CD4-positive, alpha-beta T cell (primary cell): Measurements from ENCODE around the gene NUDT21. TPM values are rescaled to one million over a fixed set of nuclear protein-coding genes. Genes with fewer than 3 reads are reported as not detected.
"Not testable (repeated sequence)": the region's sequence is repeated elsewhere in the genome, so short reads cannot be mapped to it uniquely, and the experiment has no call there.

Source experiments
- ATAC-seq: fragments of 200-7000 bp; cut with Tn5 transposase; one replicate; pipeline ENCODE4 v1.10.0; 2022; ENCODE audit warnings: mild to moderate bottlenecking; ENCODE audit not compliant: poor library complexity
- CTCF ChIA-PET: fragments of 350-600 bp; sonication (Branson Sonifier 250); formaldehyde crosslinking; loops from one replicate; lab custom pipeline; 2021; ENCODE audit warnings: antibody characterized with exemption, inconsistent platforms; lab: Charles Lee
- POLR2A ChIA-PET: fragments of 350-600 bp; sonication (Branson Sonifier 250); formaldehyde crosslinking; loops from one replicate; lab custom pipeline; 2021; ENCODE audit warnings: antibody characterized with exemption, inconsistent platforms; lab: Charles Lee
- DNase-seq, 14 experiments: peaks; one replicate each; pipeline ENCODE4 v3.0.0-alpha.2; 2013 to 2020; ENCODE audit warnings: mixed read lengths in 2 of 14
- H3K27ac ChIP-seq, 2 donors: one replicate each; pipeline versions ENCODE4 v1.5.1 to v1.7.0; 2013; ENCODE audit warnings: low read length in 2 of 2, low read depth in 1 of 2, mild to moderate bottlenecking in 1 of 2
- H3K27me3 ChIP-seq, 2 experiments: 1 replicate in 1 of 2; 2 replicates in 1 of 2; pipeline versions ENCODE4 v1.6.1 to v1.7.0; 2013; ENCODE audit warnings: low read length in 2 of 2, control low read depth in 1 of 2, mild to moderate bottlenecking in 1 of 2, moderate library complexity in 1 of 2; ENCODE audit not compliant: insufficient read depth in 2 of 2, control insufficient read depth in 1 of 2
- H3K36me3 ChIP-seq: one replicate; pipeline ENCODE4 v1.6.1; 2013; ENCODE audit warnings: low read length, control low read depth; ENCODE audit not compliant: insufficient read depth
- H3K4me1 ChIP-seq: one replicate; pipeline ENCODE4 v1.6.1; 2013; ENCODE audit warnings: low read length, control low read depth; ENCODE audit not compliant: insufficient read depth
- H3K4me3 ChIP-seq: one replicate; pipeline ENCODE4 v1.5.1; 2013; ENCODE audit warnings: mild to moderate bottlenecking, low read length, moderate library complexity
- H3K9me3 ChIP-seq, 2 experiments: 1 replicate in 1 of 2; 2 replicates in 1 of 2; pipeline versions ENCODE4 v1.6.1 to v1.7.0; 2013; ENCODE audit warnings: low read length in 2 of 2, mild to moderate bottlenecking in 2 of 2, control low read depth in 1 of 2, moderate library complexity in 1 of 2; ENCODE audit not compliant: control insufficient read depth in 1 of 2, insufficient read depth in 1 of 2
- H3K27ac Mint-ChIP-seq: one replicate; pipeline ENCODE4 v1.8.0; 2020; ENCODE audit warnings: mixed read lengths
- H3K27me3 Mint-ChIP-seq: one replicate; pipeline ENCODE4 v1.8.0; 2021; ENCODE audit warnings: mixed read lengths
- H3K36me3 Mint-ChIP-seq: one replicate; pipeline ENCODE4 v1.8.0; 2021; ENCODE audit warnings: low read depth, mixed read lengths
- H3K4me1 Mint-ChIP-seq: one replicate; pipeline ENCODE4 v1.8.0; 2021; ENCODE audit warnings: low read depth, mixed read lengths
- H3K4me3 Mint-ChIP-seq: one replicate; pipeline ENCODE4 v1.8.0; 2020; ENCODE audit warnings: mild to moderate bottlenecking, mixed read lengths
- H3K9me3 Mint-ChIP-seq: one replicate; pipeline ENCODE4 v1.8.0; 2020; ENCODE audit warnings: mixed read lengths
- CTCF ChIP-seq: fragments of 200-600 bp; IDR thresholded peaks from one replicate; pipeline ENCODE4 v1.8.0; 2022; ENCODE audit warnings: antibody characterized with exemption, mild to moderate bottlenecking
- intact Hi-C, 2 experiments: fragments of 100-400 bp; cut with DNase I in 1 of 2; cut with micrococcal nuclease in 1 of 2; formaldehyde crosslinking; loops; one replicate each; pipeline versions ENCODE4 v1.15.1 to v1.9.0; 2023 to 2025; cut with DNase I, micrococcal nuclease
- total RNA-seq, 174 experiments: library from RNA in 2 of 174; stranded (reverse) in 2 of 174; gene quantifications; one replicate each; pipeline ENCODE4 v1.2.3 and lab custom pipeline; 2021 to 2026

NUDT21 gene
- total RNA-seq, 2 experiments from 2014 or later, result 89.6 to 96.6 TPM

- CTCF ChIA-PET, result no interaction called here
- Histone ChIP-seq H3K4me3 (no peak overlapping the region), H3K27me3 (no peaks in the 10 kb centered on the region), H3K36me3 (peaks cover 44% of the 10 kb centered on the region), H3K27ac (no peak overlapping the region), H3K4me1 (no peaks in the 10 kb centered on the region), H3K9me3 (no peaks in the 10 kb centered on the region)
- Mint-ChIP-seq H3K4me1 (no peaks in the 10 kb centered on the region), H3K36me3 (peaks cover 75% of the 10 kb centered on the region), H3K27ac (no peak overlapping the region), H3K4me3 (no peak overlapping the region), H3K27me3 (no peaks in the 10 kb centered on the region), H3K9me3 (no peaks in the 10 kb centered on the region)
- ATAC-seq (no peak), DNase-seq (no peak)
- no peak for TF ChIP-seq CTCF
- intact Hi-C loops, result no loop called here
- POLR2A ChIA-PET, result no interaction called here
Measured at GRCh38 chr16:56399047-56399446, 52.1 kb downstream of the NUDT21 start.

DNA sequence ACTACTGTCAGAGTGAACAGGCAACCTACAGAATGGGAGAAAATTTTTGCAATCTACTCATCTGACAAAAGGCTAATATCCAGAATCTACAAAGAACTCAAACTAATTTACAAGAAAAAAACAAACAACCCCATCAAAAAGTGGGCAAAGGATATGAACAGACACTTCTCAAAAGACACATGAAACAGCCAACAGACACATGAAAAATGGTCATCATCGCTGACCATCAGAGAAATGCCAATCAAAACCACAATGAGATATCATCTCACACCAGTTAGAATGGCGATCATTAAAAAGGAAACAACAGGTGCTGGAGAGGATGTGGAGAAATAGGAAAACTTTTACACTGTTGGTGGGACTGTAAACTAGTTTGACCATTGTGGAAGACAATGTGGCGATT is 54.4 kb downstream of the NUDT21 start:
- H3K4me1 ChIP-seq, H3K4me3 ChIP-seq, H3K27me3 ChIP-seq, H3K27ac ChIP-seq, H3K4me1 Mint-ChIP-seq, H3K27ac Mint-ChIP-seq, H3K4me3 Mint-ChIP-seq, POLR2A ChIA-PET, H3K9me3 ChIP-seq, H3K27me3 Mint-ChIP-seq, H3K9me3 Mint-ChIP-seq, CTCF ChIA-PET, intact Hi-C loops, DNase-seq, ATAC-seq: not testable (repeated sequence)
- peaks cover 79% of the 10 kb centered on the region for H3K36me3 Mint-ChIP-seq
- peaks cover 26% of the 10 kb centered on the region for H3K36me3 ChIP-seq

- Mint-ChIP-seq H3K9me3 (no peaks in the 10 kb centered on the region), H3K4me1 (peaks cover 5% of the 10 kb centered on the region), H3K27ac (no peak overlapping the region), H3K4me3 (no peak overlapping the region), H3K27me3 (no peaks in the 10 kb centered on the region), H3K36me3 (peaks cover 91% of the 10 kb centered on the region)
- no peak overlapping the region for H3K4me3 ChIP-seq
- no peaks in the 10 kb centered on the region for H3K27me3 ChIP-seq
- no peak for TF ChIP-seq CTCF
- POLR2A ChIA-PET, result no interaction called here
- peaks cover 60% of the 10 kb centered on the region for H3K36me3 ChIP-seq
- no peak for ATAC-seq
- intact Hi-C loops, result no loop called here
- H3K4me1 ChIP-seq, result no peaks in the 10 kb centered on the region
- no peaks in the 10 kb centered on the region for H3K9me3 ChIP-seq
- H3K27ac ChIP-seq, result no peak overlapping the region
- CTCF ChIA-PET, result no interaction called here
- DNase-seq, result no peak
Measured at GRCh38 chr16:56389554-56389953, 61.6 kb downstream of the NUDT21 start.

- intact Hi-C loops, result no loop called here
- ChIA-PET CTCF (no interaction called here), POLR2A (no interaction called here)
- Mint-ChIP-seq H3K4me3 (no peak overlapping the region), H3K9me3 (peaks cover 2% of the 10 kb centered on the region), H3K27ac (no peak overlapping the region), H3K27me3 (no peaks in the 10 kb centered on the region), H3K4me1 (peaks cover 5% of the 10 kb centered on the region), H3K36me3 (peaks cover 93% of the 10 kb centered on the region)
- no peak overlapping the region for H3K4me3 ChIP-seq
- no peak overlapping the region for H3K27ac ChIP-seq
- H3K9me3 ChIP-seq, result no peaks in the 10 kb centered on the region
- no peak for TF ChIP-seq CTCF
- no peaks in the 10 kb centered on the region for H3K27me3 ChIP-seq
- no peak for ATAC-seq
- H3K4me1 ChIP-seq, result no peaks in the 10 kb centered on the region
- DNase-seq, result no peak
- H3K36me3 ChIP-seq, result peaks cover 73% of the 10 kb centered on the region
Measured at GRCh38 chr16:56388209-56388608, 62.9 kb downstream of the NUDT21 start.
